Activated CD8-positive, alpha-beta memory T cell treated with anti-CD3 and anti-CD28 coated beads, Interleukin-2, amount 50 U/mL, for 4 hours (primary cell): ENCODE measurements around the gene SLC24A5.

Experiments
- DNase-seq: peaks from one replicate; pipeline ENCODE4 v3.0.0-alpha.2; 2020

The SLC24A5 gene

DNA sequence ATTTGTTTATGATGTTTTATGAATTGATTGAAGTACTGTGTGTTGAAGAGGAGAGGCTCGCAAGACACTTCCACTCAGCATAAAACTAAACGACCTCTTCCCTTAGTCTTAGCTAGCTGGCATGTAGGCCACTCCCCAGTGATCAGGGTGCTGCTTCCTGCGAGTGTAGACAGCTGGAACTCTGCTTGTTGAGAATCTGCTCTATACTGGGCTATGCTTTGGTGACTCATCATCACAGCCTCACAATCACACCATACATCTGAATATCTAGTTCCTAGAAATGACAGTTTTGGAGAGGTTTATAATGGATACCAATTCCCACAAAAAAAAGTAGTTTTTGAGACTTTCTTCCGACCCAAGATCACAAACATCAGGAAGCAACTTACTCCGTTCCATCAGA is 1.5 kb upstream of the SLC24A5 start:
- no peak for DNase-seq

DNA sequence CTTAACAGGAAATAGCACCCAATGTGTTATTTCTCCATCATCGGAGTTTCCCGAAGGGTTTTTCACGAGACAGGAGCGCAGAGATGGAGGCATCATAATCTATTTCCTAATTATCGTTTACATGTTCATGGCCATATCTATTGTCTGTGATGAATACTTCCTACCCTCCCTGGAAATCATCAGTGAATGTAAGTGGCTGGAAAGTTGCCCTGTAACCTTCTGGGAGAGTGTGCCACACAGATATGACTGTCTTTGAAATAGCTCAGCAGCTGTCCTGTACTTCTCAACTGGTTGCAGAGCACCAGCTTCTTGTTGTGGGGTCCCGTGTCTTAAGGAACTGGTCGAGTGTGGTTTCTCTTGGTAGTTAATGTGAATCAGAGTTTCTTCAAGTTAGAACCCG is 1.1 kb downstream of the SLC24A5 start:
- DNase-seq: no peak

GRCh38 chr15:48126667-48127355 is 6.0 kb downstream of the SLC24A5 start:
- no peak for DNase-seq

GRCh38 chr15:48131324-48131723 is 10.5 kb downstream of the SLC24A5 start:
- no peak for DNase-seq

- no peak for DNase-seq
Observed at GRCh38 chr15:48132874-48133273, 12.1 kb downstream of the SLC24A5 start.

GRCh38 chr15:48143856-48144255 is 23.1 kb downstream of the SLC24A5 start:
- no peak for DNase-seq

DNA sequence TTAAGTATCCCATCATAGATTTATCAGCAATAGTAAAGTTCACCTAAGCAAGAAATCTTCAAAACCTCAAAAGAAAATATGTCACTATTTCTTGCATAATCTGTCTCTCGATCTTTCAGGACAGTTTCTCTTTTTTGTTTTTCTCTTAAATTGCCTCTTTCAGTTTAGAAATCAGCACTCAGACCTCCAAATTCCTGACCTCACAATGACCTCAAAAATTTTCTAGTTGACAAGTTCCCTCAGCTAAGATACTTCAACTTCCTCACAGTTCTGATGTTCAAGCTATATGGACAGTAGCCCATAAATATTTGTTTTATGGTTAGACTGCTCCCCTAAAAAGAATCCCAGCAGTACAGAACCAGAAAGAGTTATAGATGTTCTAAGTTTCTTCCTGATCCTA is 24.1 kb downstream of the SLC24A5 start:
- DNase-seq: no peak

- DNase-seq: no peak
Observed at GRCh38 chr15:48145923-48146322, 25.1 kb downstream of the SLC24A5 start.

GRCh38 chr15:48147358-48147757 is 26.6 kb downstream of the SLC24A5 start:
- DNase-seq: no peak

- no peak for DNase-seq
Observed at GRCh38 chr15:48149858-48150257, 29.1 kb downstream of the SLC24A5 start.

DNA sequence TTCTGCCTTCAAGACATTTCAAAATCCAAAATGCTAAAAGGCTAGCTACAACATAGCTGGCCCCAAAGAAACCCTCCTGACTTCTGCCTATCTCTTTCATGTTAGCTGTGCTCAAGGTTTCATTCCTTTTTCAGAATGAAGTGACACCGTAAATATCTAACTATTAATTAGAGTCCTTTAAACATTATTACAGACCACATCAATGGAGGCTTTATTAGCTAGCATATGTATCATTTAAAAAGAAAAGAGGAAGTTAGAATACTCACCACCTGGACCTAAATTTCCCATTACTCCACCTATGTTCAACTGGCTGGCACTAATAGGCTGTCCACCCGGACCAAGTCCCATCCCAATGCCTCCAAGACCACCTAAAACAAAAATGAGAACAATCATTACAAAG is 32.7 kb downstream of the SLC24A5 start:
- no peak for DNase-seq

- no peak for DNase-seq
Observed at GRCh38 chr15:48168616-48169015, 47.8 kb downstream of the SLC24A5 start.

- DNase-seq: no peak
Observed at GRCh38 chr15:48170981-48171380, 50.2 kb downstream of the SLC24A5 start.

- DNase-seq: no peak
Observed at GRCh38 chr15:48175126-48175525, 54.3 kb downstream of the SLC24A5 start.

- no peak for DNase-seq
Observed at GRCh38 chr15:48176112-48176511, 55.3 kb downstream of the SLC24A5 start.

DNA sequence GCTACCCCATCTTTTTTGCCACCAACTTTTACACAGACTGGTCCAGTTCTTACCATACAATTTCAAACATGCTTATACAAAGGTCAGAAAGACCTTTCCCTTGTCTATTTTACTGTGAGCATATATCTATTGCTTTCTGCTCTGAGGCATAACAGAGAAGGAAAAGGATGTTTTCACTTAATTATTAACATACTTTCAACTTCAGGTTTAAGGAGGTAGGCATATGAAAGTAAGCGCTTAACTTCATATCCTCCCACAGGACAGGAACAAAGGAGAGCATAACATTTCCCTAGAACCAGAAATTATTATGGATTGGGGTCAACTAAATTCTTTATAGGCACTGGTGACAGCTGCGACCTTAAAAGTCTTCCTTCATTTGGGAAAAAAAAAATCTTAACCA is 56.2 kb downstream of the SLC24A5 start:
- no peak for DNase-seq

DNA sequence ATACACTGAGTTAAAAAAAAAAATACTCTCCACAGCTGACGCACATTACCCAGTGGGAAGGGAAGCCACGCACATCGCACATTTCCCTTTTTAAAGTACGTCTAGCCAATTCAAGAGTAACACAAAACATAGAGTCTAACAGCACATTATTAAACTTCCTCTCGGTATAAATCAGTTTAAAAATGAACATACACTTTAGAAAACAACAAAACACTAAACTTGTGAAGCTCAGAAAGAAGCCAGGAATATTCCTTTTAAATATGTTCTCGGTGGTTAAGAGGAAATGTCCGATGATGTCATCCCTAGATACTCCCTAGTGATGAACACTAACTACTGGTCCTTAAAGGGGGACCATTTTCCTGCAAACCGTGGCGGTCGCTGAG is 56.6 kb downstream of the SLC24A5 start:
- DNase-seq: no peak

DNA sequence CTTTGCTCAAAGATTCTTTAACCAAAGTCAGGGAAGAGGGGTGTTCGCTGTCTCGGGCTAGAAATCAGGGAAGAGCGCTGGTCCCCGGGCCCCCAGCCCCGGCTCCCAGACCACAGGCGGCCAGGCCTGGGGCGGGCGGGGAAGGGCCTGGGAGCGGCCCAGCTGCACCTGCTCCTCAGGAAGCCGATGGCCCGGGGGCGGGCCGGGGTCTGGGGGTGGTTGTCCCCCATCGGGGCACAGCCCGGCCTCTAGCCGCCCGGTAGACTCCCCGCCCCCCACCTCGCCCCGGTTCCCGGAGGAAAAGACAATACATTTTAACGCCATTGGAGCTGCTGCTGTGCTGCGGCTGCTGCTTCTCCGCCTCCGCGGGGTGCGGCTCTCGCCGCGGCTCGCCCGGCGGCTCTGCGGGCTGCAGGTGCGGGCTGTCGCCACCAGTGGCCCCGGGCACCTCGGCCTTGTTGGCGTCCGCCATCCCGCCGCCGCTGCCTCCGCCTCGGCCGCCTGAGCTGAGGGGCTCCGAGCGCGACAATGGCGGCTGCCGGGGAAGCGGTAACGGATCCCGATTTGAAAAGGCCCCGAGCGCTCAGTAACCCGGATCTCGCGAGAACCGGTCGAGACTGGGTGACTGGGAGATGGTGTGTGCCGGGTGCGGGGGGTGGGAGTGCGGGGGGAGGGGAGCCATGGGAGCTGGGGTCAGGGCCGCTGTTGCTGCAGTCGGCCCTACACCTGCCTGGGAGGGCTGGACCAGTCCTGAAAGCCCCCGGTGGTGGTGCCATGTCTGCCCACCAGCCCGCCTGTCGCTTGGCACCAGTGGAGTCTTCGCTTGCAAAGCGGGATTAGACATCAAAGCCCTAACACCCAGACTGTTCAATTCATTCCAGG is 57.2 kb downstream of the SLC24A5 start, which contains the start of gene MYEF2:
MYEF2 (minus strand) TSS at position 530 of the 882 bp plus-strand sequence; CDS start at position 472, 58 bp downstream.
- peak; percentile 57 for DNase-seq

- DNase-seq: no peak
Observed at GRCh38 chr15:48178648-48178931, 57.8 kb downstream of the SLC24A5 start.

DNA sequence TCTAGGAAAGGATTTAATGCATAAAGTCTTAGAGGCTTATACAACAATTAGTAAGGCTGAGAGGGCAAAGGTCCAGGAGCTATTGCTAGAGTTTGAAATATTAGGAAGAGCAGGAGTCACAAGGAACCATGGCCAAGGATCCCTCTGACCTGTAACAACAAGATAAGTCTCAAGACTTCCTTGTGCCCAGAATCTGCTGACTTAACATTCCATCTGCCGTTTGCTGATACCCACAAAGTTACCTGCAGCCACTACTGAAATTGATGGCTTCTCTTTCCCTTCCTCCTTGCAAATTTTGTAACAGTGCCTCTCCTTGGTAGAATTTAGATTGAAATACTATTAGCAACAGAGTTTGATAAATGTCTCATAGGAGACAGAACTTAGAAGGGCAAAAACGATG is 62.0 kb downstream of the SLC24A5 start:
- no peak for DNase-seq

GRCh38 chr15:48185529-48185928 is 64.7 kb downstream of the SLC24A5 start:
- DNase-seq: no peak

GRCh38 chr15:48186271-48186670 is 65.5 kb downstream of the SLC24A5 start:
- no peak for DNase-seq

DNA sequence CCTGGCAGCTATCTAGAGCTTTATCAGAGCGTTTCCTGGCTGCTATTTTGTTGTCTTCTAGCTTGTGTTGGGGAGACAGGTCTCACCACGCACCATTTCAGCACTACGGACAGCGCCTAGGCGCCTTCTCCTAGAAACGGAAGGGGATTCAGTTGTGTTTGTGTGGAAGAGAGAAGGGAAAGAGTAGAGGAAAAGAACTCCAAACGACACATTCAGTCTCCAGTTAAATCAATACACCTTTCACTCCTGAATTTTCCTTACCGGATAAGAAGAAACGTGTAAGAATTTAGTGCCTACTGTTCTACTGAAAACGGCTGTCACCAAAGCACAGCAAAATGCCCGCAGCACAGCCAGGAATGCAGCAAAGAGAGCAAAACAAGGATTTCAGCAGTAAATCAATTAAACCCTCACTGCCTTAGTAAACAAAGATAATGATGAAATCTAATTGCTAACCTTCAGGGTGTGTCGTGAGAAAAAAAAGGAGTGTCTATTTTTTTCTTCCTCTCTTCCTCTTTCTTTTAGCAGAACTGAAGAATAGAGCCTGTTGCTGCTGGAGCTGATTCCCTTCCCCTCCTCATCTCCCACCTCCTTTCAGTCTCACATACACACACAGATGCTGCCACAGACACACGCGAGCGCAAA is 70.3 kb downstream of the SLC24A5 start:
- DNase-seq: peak; percentile 16
